Measurements from ENCODE around the gene SIRT3. TPM values are rescaled to one million over a fixed set of nuclear protein-coding genes. Genes with fewer than 3 reads are reported as not detected.

Gene SIRT3
- total RNA-seq, 4 donors from 2014 or later = 9.2 to 15.0 (median 12.7) TPM

GRCh38 chr11:276219-276618 is 40.1 kb upstream of the SIRT3 start:
- Histone ChIP-seq H3K27ac (no peak overlapping the region), H3K36me3 (no peaks in the 10 kb centered on the region), H3K9me3 (no peaks in the 10 kb centered on the region), H3K4me3 (no peak overlapping the region), H3K4me1 (peaks cover 0 to 8% of the 10 kb centered on the region in 2 donors), H3K27me3 (peaks cover 29 to 44% (median 33%) of the 10 kb centered on the region in 3 donors)
- TF ChIP-seq CTCF (IDR thresholded peaks at IDR 0.05 in 4 of 5, conservative IDR thresholded peaks at IDR 0.05 in 1 of 5) (no peak), POLR2A (IDR thresholded peaks at IDR 0.05) (no peak)
- DNase-seq = no peak
- intact Hi-C loops (cut with DNase I; ENCODE audit: low total_unique reads) (no loop called here), in situ Hi-C loops (cut with MboI; ENCODE audit: low sequenced_read_pairs in 4 of 4) (no loop called here)
- ATAC-seq = no peak

GRCh38 chr11:272931-273198 is 36.7 kb upstream of the SIRT3 start:
- Histone ChIP-seq H3K27ac (no peak overlapping the region), H3K27me3 (peaks cover 1 to 17% (median 10%) of the 10 kb centered on the region in 3 donors), H3K9me3 (no peaks in the 10 kb centered on the region), H3K4me3 (no peak overlapping the region), H3K4me1 (no peaks in the 10 kb centered on the region), H3K36me3 (no peaks in the 10 kb centered on the region)
- TF ChIP-seq CTCF (IDR thresholded peaks at IDR 0.05 in 4 of 5, conservative IDR thresholded peaks at IDR 0.05 in 1 of 5) = no peak
- no peak for TF ChIP-seq POLR2A (IDR thresholded peaks at IDR 0.05)
- intact Hi-C loops (cut with DNase I; ENCODE audit: low total_unique reads) (no loop called here), in situ Hi-C loops (cut with MboI; ENCODE audit: low sequenced_read_pairs in 4 of 4) (no loop called here)
- DNase-seq (no peak), ATAC-seq (no peak)

- TF ChIP-seq POLR2A (IDR thresholded peaks at IDR 0.05) (no peak), CTCF (IDR thresholded peaks at IDR 0.05 in 4 of 5, conservative IDR thresholded peaks at IDR 0.05 in 1 of 5) (no peak)
- no peaks in the 10 kb centered on the region for H3K9me3 ChIP-seq
- no peaks in the 10 kb centered on the region for H3K4me1 ChIP-seq
- H3K4me3 ChIP-seq = no peak overlapping the region
- H3K27ac ChIP-seq = no peak overlapping the region
- DNase-seq (no peak), ATAC-seq (no peak)
- H3K27me3 ChIP-seq = peaks cover 0 to 14% (median 10%) of the 10 kb centered on the region in 3 donors
- in situ Hi-C loops (cut with MboI; ENCODE audit: low sequenced_read_pairs in 4 of 4) (no loop called here), intact Hi-C loops (cut with DNase I; ENCODE audit: low total_unique reads) (no loop called here)
- no peaks in the 10 kb centered on the region for H3K36me3 ChIP-seq
Measured at GRCh38 chr11:272195-272930, 36.2 kb upstream of the SIRT3 start.

GRCh38 chr11:271319-271715 is 35.2 kb upstream of the SIRT3 start:
- no peak for ATAC-seq
- no peak for DNase-seq
- in situ Hi-C loops (cut with MboI; ENCODE audit: low sequenced_read_pairs in 4 of 4) = no loop called here
- H3K27me3 ChIP-seq = peaks cover 0 to 10% (median 9%) of the 10 kb centered on the region in 3 donors
- TF ChIP-seq POLR2A (IDR thresholded peaks at IDR 0.05) (no peak), CTCF (IDR thresholded peaks at IDR 0.05 in 4 of 5, conservative IDR thresholded peaks at IDR 0.05 in 1 of 5) (no peak)
- intact Hi-C loops (cut with DNase I; ENCODE audit: low total_unique reads) = no loop called here
- no peaks in the 10 kb centered on the region for H3K9me3 ChIP-seq
- H3K27ac ChIP-seq = no peak overlapping the region
- H3K4me1 ChIP-seq = no peaks in the 10 kb centered on the region
- H3K36me3 ChIP-seq = no peaks in the 10 kb centered on the region
- no peak overlapping the region for H3K4me3 ChIP-seq

All from gastrocnemius medialis (tissue), 4 donors.